ENCODE measurements around the gene SLC12A7.

- TF ChIP-seq CTCF (conservative IDR thresholded peaks at IDR 0.05) (no peak), EZH2 (IDR thresholded peaks at IDR 0.05; ENCODE audit: low read depth) (no peak)
These were observed 5.1 kb upstream of the SLC12A7 start for GRCh38 chr5:1116977-1117376.

All from PC-9 (cell line).